ENCODE measurements around the gene MLIP.

Gene MLIP

GRCh38 chr6:54096811-54097210 is 14.4 kb upstream of the MLIP start:
- no peak for DNase-seq

- no peak for DNase-seq
Observed at GRCh38 chr6:54097753-54098152, 13.5 kb upstream of the MLIP start.

GRCh38 chr6:54098450-54099044 is 12.7 kb upstream of the MLIP start:
- DNase-seq: no peak

GRCh38 chr6:54099225-54099624 is 12.0 kb upstream of the MLIP start:
- DNase-seq: no peak

GRCh38 chr6:54100411-54101006 is 10.7 kb upstream of the MLIP start:
- no peak for DNase-seq

- no peak for DNase-seq
Observed at GRCh38 chr6:54102238-54102637, 9.0 kb upstream of the MLIP start.

- no peak for DNase-seq
Observed at GRCh38 chr6:54103497-54103896, 7.7 kb upstream of the MLIP start.

GRCh38 chr6:54106727-54107126 is 4.5 kb upstream of the MLIP start:
- no peak for DNase-seq

- DNase-seq: no peak
Observed at GRCh38 chr6:54107470-54108090, 3.7 kb upstream of the MLIP start.

GRCh38 chr6:54108271-54108670 is 3.0 kb upstream of the MLIP start:
- DNase-seq: no peak

GRCh38 chr6:54109586-54109985 is 1.7 kb upstream of the MLIP start:
- DNase-seq: no peak

GRCh38 chr6:54112151-54112650 is 958 bp downstream of the MLIP start:
- DNase-seq: no peak

GRCh38 chr6:54114991-54115390 is 3.7 kb downstream of the MLIP start:
- DNase-seq: no peak

GRCh38 chr6:54115966-54116365 is 4.7 kb downstream of the MLIP start:
- no peak for DNase-seq

GRCh38 chr6:54118117-54118516 is 6.9 kb downstream of the MLIP start:
- DNase-seq: no peak

- no peak for DNase-seq
Observed at GRCh38 chr6:54125493-54125892, 14.2 kb downstream of the MLIP start.

- DNase-seq: no peak
Observed at GRCh38 chr6:54130179-54130578, 18.9 kb downstream of the MLIP start.

- DNase-seq: no peak
Observed at GRCh38 chr6:54132587-54132986, 21.3 kb downstream of the MLIP start.

- no peak for DNase-seq
Observed at GRCh38 chr6:54133186-54133585, 21.9 kb downstream of the MLIP start.

GRCh38 chr6:54134935-54135334 is 23.7 kb downstream of the MLIP start:
- DNase-seq: no peak

GRCh38 chr6:54135665-54136369 is 24.6 kb downstream of the MLIP start:
- no peak for DNase-seq

GRCh38 chr6:54138795-54139194 is 27.6 kb downstream of the MLIP start:
- DNase-seq: no peak

GRCh38 chr6:54140811-54141210 is 29.6 kb downstream of the MLIP start:
- no peak for DNase-seq
